ENCODE results near the gene PAQR6. TPM values are rescaled to one million over a fixed set of nuclear protein-coding genes. Genes with fewer than 3 reads are reported as not detected.

PAQR6 gene
- total and polyA plus RNA-seq, 10 of the 15 experiments (the other 5 are each of a cell fraction or from before 2014, with no cell fraction given), result 0.42 to 4.5 (median 1.3) TPM

DNA sequence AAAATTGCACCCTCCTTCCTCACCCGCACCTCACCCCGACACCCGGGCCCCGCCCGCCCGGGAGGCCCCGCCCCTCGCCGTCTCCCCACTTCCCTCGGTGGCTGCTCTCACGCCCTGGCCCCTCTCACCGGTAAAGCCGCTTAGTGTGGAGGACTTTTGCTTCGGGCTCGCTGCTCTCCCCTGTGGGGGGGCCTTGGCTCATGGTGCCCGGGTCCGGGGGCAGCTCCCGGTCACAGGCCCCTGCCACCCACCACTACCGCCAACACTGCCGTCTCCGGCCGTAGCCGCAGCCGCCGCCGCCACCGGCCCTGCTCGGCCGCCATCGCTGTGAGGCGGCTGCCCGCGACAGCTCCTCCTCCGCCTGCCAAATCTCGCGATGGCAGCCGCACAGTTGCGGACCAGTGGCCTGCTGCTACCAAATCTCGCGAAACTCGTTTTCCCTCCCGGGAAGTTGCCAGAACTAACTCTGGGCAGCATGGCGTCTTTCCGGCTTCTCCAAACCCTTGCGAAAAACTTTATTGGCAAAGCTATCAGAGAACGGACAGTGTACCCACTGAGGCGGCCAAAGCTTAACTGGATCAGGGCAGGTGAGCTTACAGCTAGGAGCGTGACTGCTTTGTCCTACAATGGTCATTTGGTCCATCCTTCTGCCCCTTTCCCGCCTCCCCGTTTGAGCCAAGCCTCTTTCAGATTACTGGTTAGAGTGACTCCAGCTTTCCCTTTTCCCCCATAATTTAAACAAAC, 34.8 kb upstream of the PAQR6 start, which contains the start of gene SMG5 (continued):
- no peak for TF ChIP-seq SUPT20H (IDR thresholded peaks at IDR 0.05; ENCODE audit: borderline replicate concordance, control insufficient read depth, low read depth, low read length)
- 0 out of 2 replicates have a peak, but pooled peaks have one; percentile 33 for TF ChIP-seq FOXK2 (IDR thresholded peaks at IDR 0.05)
- TF ChIP-seq, protein P1, sequence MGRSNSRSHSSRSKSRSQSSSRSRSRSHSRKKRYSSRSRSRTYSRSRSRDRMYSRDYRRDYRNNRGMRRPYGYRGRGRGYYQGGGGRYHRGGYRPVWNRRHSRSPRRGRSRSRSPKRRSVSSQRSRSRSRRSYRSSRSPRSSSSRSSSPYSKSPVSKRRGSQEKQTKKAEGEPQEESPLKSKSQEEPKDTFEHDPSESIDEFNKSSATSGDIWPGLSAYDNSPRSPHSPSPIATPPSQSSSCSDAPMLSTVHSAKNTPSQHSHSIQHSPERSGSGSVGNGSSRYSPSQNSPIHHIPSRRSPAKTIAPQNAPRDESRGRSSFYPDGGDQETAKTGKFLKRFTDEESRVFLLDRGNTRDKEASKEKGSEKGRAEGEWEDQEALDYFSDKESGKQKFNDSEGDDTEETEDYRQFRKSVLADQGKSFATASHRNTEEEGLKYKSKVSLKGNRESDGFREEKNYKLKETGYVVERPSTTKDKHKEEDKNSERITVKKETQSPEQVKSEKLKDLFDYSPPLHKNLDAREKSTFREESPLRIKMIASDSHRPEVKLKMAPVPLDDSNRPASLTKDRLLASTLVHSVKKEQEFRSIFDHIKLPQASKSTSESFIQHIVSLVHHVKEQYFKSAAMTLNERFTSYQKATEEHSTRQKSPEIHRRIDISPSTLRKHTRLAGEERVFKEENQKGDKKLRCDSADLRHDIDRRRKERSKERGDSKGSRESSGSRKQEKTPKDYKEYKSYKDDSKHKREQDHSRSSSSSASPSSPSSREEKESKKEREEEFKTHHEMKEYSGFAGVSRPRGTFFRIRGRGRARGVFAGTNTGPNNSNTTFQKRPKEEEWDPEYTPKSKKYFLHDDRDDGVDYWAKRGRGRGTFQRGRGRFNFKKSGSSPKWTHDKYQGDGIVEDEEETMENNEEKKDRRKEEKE (IDR thresholded peaks at IDR 0.05), result no peak
- TF ChIP-seq NRF1 (conservative IDR thresholded peaks at IDR 0.05; ENCODE audit: low read depth, low read length), result no peak
- TF ChIP-seq IRF4 (IDR thresholded peaks at IDR 0.05; ENCODE audit: low read depth, low read length), result peak; percentile 77
- no peak for TF ChIP-seq SMAD1 (IDR thresholded peaks at IDR 0.05; ENCODE audit: low read depth, partially characterized antibody)
- TF ChIP-seq SMARCA5 (IDR thresholded peaks at IDR 0.05), result no peak; the same call in none of the 2 replicates
- TF ChIP-seq, protein P2, sequence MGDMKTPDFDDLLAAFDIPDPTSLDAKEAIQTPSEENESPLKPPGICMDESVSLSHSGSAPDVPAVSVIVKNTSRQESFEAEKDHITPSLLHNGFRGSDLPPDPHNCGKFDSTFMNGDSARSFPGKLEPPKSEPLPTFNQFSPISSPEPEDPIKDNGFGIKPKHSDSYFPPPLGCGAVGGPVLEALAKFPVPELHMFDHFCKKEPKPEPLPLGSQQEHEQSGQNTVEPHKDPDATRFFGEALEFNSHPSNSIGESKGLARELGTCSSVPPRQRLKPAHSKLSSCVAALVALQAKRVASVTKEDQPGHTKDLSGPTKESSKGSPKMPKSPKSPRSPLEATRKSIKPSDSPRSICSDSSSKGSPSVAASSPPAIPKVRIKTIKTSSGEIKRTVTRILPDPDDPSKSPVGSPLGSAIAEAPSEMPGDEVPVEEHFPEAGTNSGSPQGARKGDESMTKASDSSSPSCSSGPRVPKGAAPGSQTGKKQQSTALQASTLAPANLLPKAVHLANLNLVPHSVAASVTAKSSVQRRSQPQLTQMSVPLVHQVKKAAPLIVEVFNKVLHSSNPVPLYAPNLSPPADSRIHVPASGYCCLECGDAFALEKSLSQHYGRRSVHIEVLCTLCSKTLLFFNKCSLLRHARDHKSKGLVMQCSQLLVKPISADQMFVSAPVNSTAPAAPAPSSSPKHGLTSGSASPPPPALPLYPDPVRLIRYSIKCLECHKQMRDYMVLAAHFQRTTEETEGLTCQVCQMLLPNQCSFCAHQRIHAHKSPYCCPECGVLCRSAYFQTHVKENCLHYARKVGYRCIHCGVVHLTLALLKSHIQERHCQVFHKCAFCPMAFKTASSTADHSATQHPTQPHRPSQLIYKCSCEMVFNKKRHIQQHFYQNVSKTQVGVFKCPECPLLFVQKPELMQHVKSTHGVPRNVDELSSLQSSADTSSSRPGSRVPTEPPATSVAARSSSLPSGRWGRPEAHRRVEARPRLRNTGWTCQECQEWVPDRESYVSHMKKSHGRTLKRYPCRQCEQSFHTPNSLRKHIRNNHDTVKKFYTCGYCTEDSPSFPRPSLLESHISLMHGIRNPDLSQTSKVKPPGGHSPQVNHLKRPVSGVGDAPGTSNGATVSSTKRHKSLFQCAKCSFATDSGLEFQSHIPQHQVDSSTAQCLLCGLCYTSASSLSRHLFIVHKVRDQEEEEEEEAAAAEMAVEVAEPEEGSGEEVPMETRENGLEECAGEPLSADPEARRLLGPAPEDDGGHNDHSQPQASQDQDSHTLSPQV (IDR thresholded peaks at IDR 0.05), result no peak
- peak; percentile 59 for TF ChIP-seq MYC (IDR thresholded peaks at IDR 0.05; ENCODE audit: insufficient read depth, insufficient read length, insufficient replicate concordance, low read length, severe bottlenecking)
- TF ChIP-seq IKZF1 (conservative IDR thresholded peaks at IDR 0.05), result peak; percentile 95
- peak; percentile 21; the same call in 1 of the 2 replicates for TF ChIP-seq ZBED1 (IDR thresholded peaks at IDR 0.05; ENCODE audit: borderline replicate concordance)
- TF ChIP-seq, protein P3, sequence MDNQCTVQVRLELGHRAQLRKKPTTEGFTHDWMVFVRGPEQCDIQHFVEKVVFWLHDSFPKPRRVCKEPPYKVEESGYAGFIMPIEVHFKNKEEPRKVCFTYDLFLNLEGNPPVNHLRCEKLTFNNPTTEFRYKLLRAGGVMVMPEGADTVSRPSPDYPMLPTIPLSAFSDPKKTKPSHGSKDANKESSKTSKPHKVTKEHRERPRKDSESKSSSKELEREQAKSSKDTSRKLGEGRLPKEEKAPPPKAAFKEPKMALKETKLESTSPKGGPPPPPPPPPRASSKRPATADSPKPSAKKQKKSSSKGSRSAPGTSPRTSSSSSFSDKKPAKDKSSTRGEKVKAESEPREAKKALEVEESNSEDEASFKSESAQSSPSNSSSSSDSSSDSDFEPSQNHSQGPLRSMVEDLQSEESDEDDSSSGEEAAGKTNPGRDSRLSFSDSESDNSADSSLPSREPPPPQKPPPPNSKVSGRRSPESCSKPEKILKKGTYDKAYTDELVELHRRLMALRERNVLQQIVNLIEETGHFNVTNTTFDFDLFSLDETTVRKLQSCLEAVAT (IDR thresholded peaks at IDR 0.05), result peak; percentile 54; the same call in 1 of the 2 replicates
- TF ChIP-seq NR2C1 (IDR thresholded peaks at IDR 0.05), result peak; percentile 82
- TF ChIP-seq CHD4 (IDR thresholded peaks at IDR 0.05), result no peak
- peak; percentile 71 for TF ChIP-seq CREB1 (IDR thresholded peaks at IDR 0.05; ENCODE audit: low read depth)
- TF ChIP-seq, protein P4, sequence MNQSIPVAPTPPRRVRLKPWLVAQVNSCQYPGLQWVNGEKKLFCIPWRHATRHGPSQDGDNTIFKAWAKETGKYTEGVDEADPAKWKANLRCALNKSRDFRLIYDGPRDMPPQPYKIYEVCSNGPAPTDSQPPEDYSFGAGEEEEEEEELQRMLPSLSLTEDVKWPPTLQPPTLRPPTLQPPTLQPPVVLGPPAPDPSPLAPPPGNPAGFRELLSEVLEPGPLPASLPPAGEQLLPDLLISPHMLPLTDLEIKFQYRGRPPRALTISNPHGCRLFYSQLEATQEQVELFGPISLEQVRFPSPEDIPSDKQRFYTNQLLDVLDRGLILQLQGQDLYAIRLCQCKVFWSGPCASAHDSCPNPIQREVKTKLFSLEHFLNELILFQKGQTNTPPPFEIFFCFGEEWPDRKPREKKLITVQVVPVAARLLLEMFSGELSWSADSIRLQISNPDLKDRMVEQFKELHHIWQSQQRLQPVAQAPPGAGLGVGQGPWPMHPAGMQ (IDR thresholded peaks at IDR 0.05; ENCODE audit: borderline replicate concordance), result peak; percentile 91
- TF ChIP-seq ZNF384 (IDR thresholded peaks at IDR 0.05; ENCODE audit: borderline replicate concordance, low read depth, low read length), result peak; percentile 57
- peak; percentile 13; the same call in 1 of the 2 replicates for TF ChIP-seq SPI1 (IDR thresholded peaks at IDR 0.05; ENCODE audit: borderline replicate concordance, insufficient read depth, low read depth, low read length)
- TF ChIP-seq SUZ12 (IDR thresholded peaks at IDR 0.05; ENCODE audit: unreplicated experiment), result no peak
- TF ChIP-seq GATAD2B (conservative IDR thresholded peaks at IDR 0.05; ENCODE audit: low read depth), result peak; percentile 51; the same call in 1 of the 2 replicates

Data from GM12878 (cell line).